HCT116 (cell line): ENCODE measurements around the gene TNFRSF1A. TPM values are rescaled to one million over a fixed set of nuclear protein-coding genes. Genes with fewer than 3 reads are reported as not detected.

Experiments
- ATAC-seq: fragments of 200-7000 bp; cut with Tn5 transposase; 2 replicates; pipeline ENCODE4 v1.9.1; 2020; ENCODE audit warnings: mild to moderate bottlenecking, moderate library complexity
- BruUV-seq: library from RNA; stranded (reverse); fragments of 400-500 nt; replicated peaks from 2 replicates; lab custom pipeline; 2021; lab: Mats Ljungman, UMichigan
- CTCF ChIA-PET: fragments of 300-600 bp; sonication (Branson Sonifier 250); formaldehyde crosslinking; loops from one replicate; lab custom pipeline; 2021; ENCODE audit warnings: antibody characterized with exemption; lab: Charles Lee
- POLR2A ChIA-PET: fragments of 300-600, 350-600 bp; sonication (Branson Sonifier 250); formaldehyde crosslinking; loops from one replicate; lab custom pipeline; 2021; ENCODE audit warnings: antibody characterized with exemption; lab: Charles Lee
- RAD21 ChIA-PET, 2 experiments: fragments of 300-600 bp; sonication (Branson Sonifier 250); formaldehyde crosslinking; loops; one replicate each; lab custom pipeline; 2023; ENCODE audit warnings: low total read pairs in 2 of 2; ENCODE audit not compliant: uncharacterized antibody in 2 of 2, unreplicated experiment in 2 of 2, low non-redundant PET in 1 of 2; lab: Charles Lee
- DNase-seq: peaks from one replicate; pipeline ENCODE4 v3.0.0-alpha.2; 2010; ENCODE audit warnings: low read depth, low spot score
- H2AFZ ChIP-seq: fragments of 200-600 bp; shearing (Covaris generic), sonication (generic); 2 replicates; pipeline ENCODE4 v1.6.1; 2017; ENCODE audit warnings: low read depth, mixed run types, mixed read lengths, antibody characterized with exemption, low read length; ENCODE audit not compliant: poor library complexity, severe bottlenecking
- H3K27ac ChIP-seq: 2 replicates; pipeline ENCODE4 v1.5.1; 2012; ENCODE audit warnings: low read depth, low read length
- H3K27me3 ChIP-seq: fragments of 200-600 bp; sonication (generic); 2 replicates; pipeline ENCODE4 v1.6.1; 2016; ENCODE audit warnings: mixed run types, low read length, mixed read lengths; ENCODE audit not compliant: insufficient read depth
- H3K36me3 ChIP-seq, 2 experiments: fragments of 200-500 bp in 1 of 2; fragments of 200-600 bp in 1 of 2; sonication (Bioruptor generic) in 1 of 2; sonication (generic) in 1 of 2; 2 replicates each; pipeline versions ENCODE4 v1.5.1 to v1.6.1; 2014 to 2016; ENCODE audit warnings: low read length in 2 of 2, inconsistent platforms in 1 of 2, mixed read lengths in 1 of 2, mixed run types in 1 of 2; ENCODE audit not compliant: insufficient read depth in 2 of 2, control insufficient read depth in 1 of 2
- H3K4me1 ChIP-seq, 2 experiments: fragments of 200-600 bp in 1 of 2; sonication (generic) in 1 of 2; 2 replicates each; pipeline versions ENCODE4 v1.5.1 to v1.6.1; 2012 to 2017; ENCODE audit warnings: low read length in 2 of 2, inconsistent platforms in 1 of 2, mild to moderate bottlenecking in 1 of 2, mixed read lengths in 1 of 2, mixed run types in 1 of 2, moderate library complexity in 1 of 2; ENCODE audit not compliant: insufficient read depth in 2 of 2, control insufficient read depth in 1 of 2
- H3K4me2 ChIP-seq: fragments of 200-600 bp; sonication (generic); 2 replicates; pipeline ENCODE4 v1.6.1; 2017; ENCODE audit warnings: mixed run types, low read length, mixed read lengths
- H3K4me3 ChIP-seq, 2 experiments: fragments of 200-600 bp in 1 of 2; sonication (generic) in 1 of 2; replicated peaks in 1 of 2; 2 replicates each; pipeline ENCODE4 v1.5.1; 2011 to 2016; ENCODE audit warnings: low read length in 2 of 2, control low read depth in 1 of 2, low read depth in 1 of 2, mild to moderate bottlenecking in 1 of 2, mixed read lengths in 1 of 2, mixed run types in 1 of 2
- H3K79me2 ChIP-seq: fragments of 200-600 bp; sonication (generic); 2 replicates; pipeline ENCODE4 v1.6.1; 2017; ENCODE audit warnings: mild to moderate bottlenecking, mixed run types, low read length, moderate library complexity, mixed read lengths; ENCODE audit not compliant: insufficient read depth
- H3K9ac ChIP-seq: fragments of 200-600 bp; sonication (generic); 2 replicates; pipeline ENCODE4 v1.6.1; 2016; ENCODE audit warnings: low read length, mixed read lengths
- H3K9me2 ChIP-seq: fragments of 200-600 bp; sonication (generic), shearing (Covaris generic); 2 replicates; pipeline ENCODE4 v1.6.1; 2017; ENCODE audit warnings: mixed run types, mild to moderate bottlenecking, moderate library complexity; ENCODE audit not compliant: insufficient read depth
- H3K9me3 ChIP-seq, 2 experiments: fragments of 200-500 bp in 1 of 2; fragments of 200-600 bp in 1 of 2; sonication (Bioruptor generic) in 1 of 2; sonication (generic) in 1 of 2; 2 replicates each; pipeline ENCODE4 v1.6.1; 2014 to 2017; ENCODE audit warnings: low read length in 2 of 2, mixed read lengths in 2 of 2, inconsistent platforms in 1 of 2, low read depth in 1 of 2, mild to moderate bottlenecking in 1 of 2, mixed run types in 1 of 2, moderate library complexity in 1 of 2; ENCODE audit not compliant: control insufficient read depth in 1 of 2, insufficient read depth in 1 of 2
- H4K20me1 ChIP-seq: fragments of 200-600 bp; sonication (generic), shearing (Covaris generic); 2 replicates; pipeline ENCODE4 v1.6.1; 2017; ENCODE audit warnings: mixed run types, mild to moderate bottlenecking, moderate library complexity; ENCODE audit not compliant: insufficient read depth
- ATF3 ChIP-seq: IDR thresholded peaks from 2 replicates; pipeline ENCODE4 v1.6.1; 2012
- CBX3 ChIP-seq: IDR thresholded peaks from 2 replicates; pipeline ENCODE4 v1.6.1; 2012; ENCODE audit warnings: low read depth
- CEBPB ChIP-seq: IDR thresholded peaks from 2 replicates; pipeline ENCODE4 v1.6.1; 2012; ENCODE audit warnings: low read depth
- CTCF ChIP-seq, 3 experiments: fragments of 200-600 bp in 1 of 3; sonication (generic) in 1 of 3; IDR thresholded peaks in 2 of 3; conservative IDR thresholded peaks in 1 of 3; 2 replicates each; pipeline ENCODE4 v1.5.1; 2012 to 2017; ENCODE audit warnings: low read depth in 2 of 3, low read length in 2 of 3, antibody characterized with exemption in 1 of 3, borderline replicate concordance in 1 of 3, control low read depth in 1 of 3, mild to moderate bottlenecking in 1 of 3, mixed read lengths in 1 of 3, mixed run types in 1 of 3, moderate library complexity in 1 of 3; ENCODE audit not compliant: insufficient read depth in 1 of 3
- EGR1 ChIP-seq: IDR thresholded peaks from 2 replicates; pipeline ENCODE4 v1.6.1; 2012; ENCODE audit warnings: low read depth
- ELF1 ChIP-seq: IDR thresholded peaks from 2 replicates; pipeline ENCODE4 v1.6.1; 2012; ENCODE audit warnings: low read depth, borderline replicate concordance
- EZH2 ChIP-seq: fragments of 200-600 bp; sonication (generic); IDR thresholded peaks from 2 replicates; pipeline ENCODE4 v1.6.1; 2017; ENCODE audit warnings: antibody characterized with exemption, mixed run types
- EZH2phosphoT487 ChIP-seq: fragments of 200-600 bp; IDR thresholded peaks from 2 replicates; pipeline ENCODE4 v1.6.1; 2018; ENCODE audit warnings: antibody characterized with exemption, borderline replicate concordance
- FOSL1 ChIP-seq: IDR thresholded peaks from 2 replicates; pipeline ENCODE4 v1.6.1; 2012; ENCODE audit warnings: low read depth
- JUND ChIP-seq: IDR thresholded peaks from 2 replicates; pipeline ENCODE4 v1.6.1; 2012
- MAX ChIP-seq: IDR thresholded peaks from 2 replicates; pipeline ENCODE4 v1.6.1; 2012
- POLR2A ChIP-seq: IDR thresholded peaks from 2 replicates; pipeline ENCODE4 v1.7.0; 2011; ENCODE audit warnings: borderline replicate concordance; ENCODE audit not compliant: insufficient read depth, insufficient read length; ENCODE audit errors: extremely low read depth
- POLR2AphosphoS5 ChIP-seq: IDR thresholded peaks from 2 replicates; pipeline ENCODE4 v1.6.1; 2011; ENCODE audit warnings: mild to moderate bottlenecking, low read depth, low read length, moderate library complexity
- RAD21 ChIP-seq: IDR thresholded peaks from 2 replicates; pipeline ENCODE4 v1.6.1; 2012; ENCODE audit warnings: low read depth, mild to moderate bottlenecking
- REST ChIP-seq: IDR thresholded peaks from 2 replicates; pipeline ENCODE4 v1.6.1; 2012; ENCODE audit warnings: low read depth
- TCF7L2 ChIP-seq: IDR thresholded peaks from 2 replicates; pipeline ENCODE4 v1.7.0; 2011; ENCODE audit warnings: borderline replicate concordance, inconsistent platforms; ENCODE audit not compliant: insufficient read depth, insufficient read length; ENCODE audit errors: extremely low read depth
- YY1 ChIP-seq: IDR thresholded peaks from 2 replicates; pipeline ENCODE4 v1.6.1; 2011; ENCODE audit warnings: low read length, low read depth, moderate library complexity, mild to moderate bottlenecking; ENCODE audit not compliant: insufficient replicate concordance; ENCODE audit errors: extremely low read depth
- ZBTB33 ChIP-seq: IDR thresholded peaks from 2 replicates; pipeline ENCODE4 v1.6.1; 2011; ENCODE audit warnings: mild to moderate bottlenecking, low read length, moderate library complexity; ENCODE audit not compliant: insufficient replicate concordance; ENCODE audit errors: extremely low read depth
- ZFX ChIP-seq: fragments of 450-650 bp; IDR thresholded peaks from 2 replicates; pipeline ENCODE4 v1.6.1; 2017
- ZNF274 ChIP-seq: fragments of 200-500 bp; sonication (Bioruptor generic); IDR thresholded peaks from 2 replicates; pipeline ENCODE4 v1.6.1; 2014; ENCODE audit warnings: mild to moderate bottlenecking, low read depth, low read length, inconsistent platforms
- intact Hi-C: fragments of 100-400 bp; cut with micrococcal nuclease; formaldehyde crosslinking; loops from 2 replicates; pipeline ENCODE4 v1.10.0; 2022
- total RNA-seq: library from RNA; stranded (reverse); gene quantifications from one replicate; pipeline ENCODE4 v1.2.1, GENCODE V29; 2021; ENCODE audit not compliant: unreplicated experiment

TNFRSF1A gene
- total RNA-seq, 1 experiment from 2014 or later, result 129 TPM

- ATAC-seq, result peak; percentile 17
- CTCF ChIA-PET, result interaction anchor here (0.6 to 6.2 kb wide), 13 partner anchors 15 to 291 kb away, joined by 3 to 106 read pairs (median 5); partner anchors contain the start of gene CD9
- H3K79me2 ChIP-seq, result no peaks in the 10 kb centered on the region
- no peak for DNase-seq
- intact Hi-C loops, result loop anchor here (1.0 kb wide), 1 partner anchor 84 kb away; no protein-coding TSS in a partner anchor
- H3K27me3 ChIP-seq, result no peaks in the 10 kb centered on the region; the same call in 1 of the 2 replicates
- TF ChIP-seq CBX3 (no peak), CTCF (IDR thresholded peaks at IDR 0.05 in 2 of 3, conservative IDR thresholded peaks at IDR 0.05 in 1 of 3; ENCODE audit: borderline replicate concordance in 1 of 3, insufficient read depth in 1 of 3, low read depth in 2 of 3, low read length in 2 of 3) (no peak), JUND (no peak), ELF1 (no peak), POLR2AphosphoS5 (no peak), CEBPB (no peak), EGR1 (no peak), FOSL1 (no peak), ZBTB33 (no peak), ZNF274 (no peak), ATF3 (no peak), ZFX (no peak), EZH2phosphoT487 (no peak), EZH2 (no peak), RAD21 (no peak), MAX (no peak), REST (no peak), YY1 (no peak), POLR2A (no peak), TCF7L2 (no peak)
- TF ChIP-seq, all 23 proteins: peak for 0
- Histone ChIP-seq H3K27ac (peak overlapping the region; percentile 94), H3K36me3 (no peaks in the 10 kb centered on the region), H4K20me1 (no peaks in the 10 kb centered on the region), H3K9ac (peak overlapping the region; percentile 82), H3K9me3 (no peaks in the 10 kb centered on the region), H2AFZ (no peak overlapping the region), H3K4me1 (peaks cover 54 to 73% of the 10 kb centered on the region in 2 experiments), H3K9me2 (no peaks in the 10 kb centered on the region), H3K4me2 (peak overlapping the region; percentile 82), H3K4me3 (peak overlapping the region; percentile 15 to 56)
- ChIA-PET RAD21 (interaction anchor here (0.6 to 3.0 kb wide), 4 partner anchors 84 to 132 kb away, joined by 3 to 15 read pairs (median 8); no protein-coding TSS in a partner anchor), POLR2A (interaction anchor here (1.0 to 2.7 kb wide), 6 partner anchors 79 to 215 kb away, joined by 3 to 12 read pairs (median 4); partner anchors contain the start of gene CD9)
- TSS peak; percentile 82 for BruUV-seq
These were observed 62.2 kb downstream of the TNFRSF1A start for GRCh38 chr12:6279631-6280030.
